K562 (cell line): Measurements from ENCODE around the gene TMEM167B. TPM values are rescaled to one million over a fixed set of nuclear protein-coding genes. Genes with fewer than 3 reads are reported as not detected.

Experiments
- ARNT ChIP-seq, 2 experiments: fragments of 450-650 bp; IDR thresholded peaks; 2 replicates each; pipeline ENCODE4 v1.6.1; 2016; ENCODE audit warnings: mild to moderate bottlenecking in 1 of 2
- CC2D1A ChIP-seq: fragments of 450-650 bp; IDR thresholded peaks from 2 replicates; pipeline ENCODE4 v1.6.1; 2017; ENCODE audit warnings: mild to moderate bottlenecking
- ESRRB ChIP-seq: fragments of 250-450 bp; sonication (Bioruptor Pico); IDR thresholded peaks from 2 replicates; pipeline ENCODE4 v1.5.0; 2020; ENCODE audit warnings: mild to moderate bottlenecking, moderate library complexity, borderline replicate concordance
- HCFC1 ChIP-seq: IDR thresholded peaks from 2 replicates; pipeline ENCODE4 v1.6.1; 2012; ENCODE audit warnings: low read depth, low read length, improper control_type of control experiment
- IRF2 ChIP-seq: sonication (generic); formaldehyde crosslinking; IDR thresholded peaks from 2 replicates; pipeline ENCODE4 v1.8.1; 2022; ENCODE audit warnings: mild to moderate bottlenecking, missing genetic modification reagents
- MGA ChIP-seq: fragments of 450-650 bp; IDR thresholded peaks from 2 replicates; pipeline ENCODE4 v1.6.1; 2016; ENCODE audit warnings: mild to moderate bottlenecking, moderate library complexity
- NUFIP1 ChIP-seq: fragments of 450-650 bp; IDR thresholded peaks from 2 replicates; pipeline ENCODE4 v1.6.1; 2018; ENCODE audit not compliant: partially characterized antibody
- RBBP5 ChIP-seq: fragments of 200-600 bp; sonication (generic); IDR thresholded peaks from 2 replicates; pipeline ENCODE4 v1.6.1; 2012; ENCODE audit warnings: borderline replicate concordance, mild to moderate bottlenecking, low read length, control low read depth, inconsistent platforms; ENCODE audit not compliant: insufficient read depth, poor library complexity, severe bottlenecking
- SP1 ChIP-seq: sonication (generic); formaldehyde crosslinking; IDR thresholded peaks from 2 replicates; pipeline ENCODE4 v1.8.1; 2022; ENCODE audit warnings: mild to moderate bottlenecking, missing genetic modification reagents
- ZBED1 ChIP-seq: IDR thresholded peaks from 2 replicates; pipeline ENCODE4 v1.6.1; 2014
- ZBTB1 ChIP-seq: sonication (generic); formaldehyde crosslinking; IDR thresholded peaks from 2 replicates; pipeline ENCODE4 v1.8.1; 2023; ENCODE audit warnings: missing genetic modification reagents, low read depth, mild to moderate bottlenecking, borderline replicate concordance
- ZNF134 ChIP-seq: fragments of 250-450 bp; sonication (Bioruptor Pico); conservative IDR thresholded peaks from 2 replicates; pipeline ENCODE4 v1.4.0; 2020
- ZNF143 ChIP-seq: sonication (generic); formaldehyde crosslinking; IDR thresholded peaks from 2 replicates; pipeline ENCODE4 v1.9.0; 2022; ENCODE audit warnings: mild to moderate bottlenecking, missing genetic modification reagents
- ZNF785 ChIP-seq: fragments of 250-450 bp; sonication (Bioruptor Pico); IDR thresholded peaks from 2 replicates; pipeline ENCODE4 v1.4.0; 2020; ENCODE audit warnings: mild to moderate bottlenecking
- polyA plus RNA-seq, 8 experiments: library from polyadenylated mRNA; depleted of rRNA in 4 of 8; stranded (reverse) in 5 of 8; unstranded in 3 of 8; fragments of >200 nt; fragmentation: Nextera tagmentation in 2 of 8; fragmentation: Illumina TruSeq in 1 of 8; extraction: Ambion mirVana in 2 of 8; extraction: Trizol in 1 of 8; gene quantifications; 2 replicates each; pipeline versions ENCODE4 v1.2.1 to v1.2.3, GENCODE V29; 2011 to 2014; ENCODE audit warnings: inconsistent platforms in 1 of 8, missing spikeins in 1 of 8
- total RNA-seq, 7 experiments: library from RNA; depleted of rRNA in 6 of 7; stranded (reverse); fragments of >200 nt in 6 of 7; fragmentation: Illumina TruSeq in 2 of 7; extraction: Trizol in 2 of 7; gene quantifications; 2 replicates each; pipeline versions ENCODE4 v1.2.1 to v1.2.3, GENCODE V29; 2011 to 2021; ENCODE audit warnings: low replicate concordance in 1 of 7
- TF ChIP-seq, protein P1 (sequence below), 3 experiments: IDR thresholded peaks in 2 of 3; conservative IDR thresholded peaks in 1 of 3; 2 replicates each; pipeline ENCODE4 v1.5.1; 2011 to 2012; ENCODE audit warnings: low read length in 3 of 3, mild to moderate bottlenecking in 3 of 3, control low read depth in 2 of 3, improper control_type of control experiment in 1 of 3, inconsistent platforms in 1 of 3, low read depth in 1 of 3, mixed read lengths in 1 of 3, moderate library complexity in 1 of 3; ENCODE audit not compliant: insufficient read depth in 2 of 3

TMEM167B gene
- total and polyA plus RNA-seq, 9 of the 15 experiments (the other 6 are each of a cell fraction or from before 2014, with no cell fraction given): 17.2 to 36.4 (median 32.2) TPM

DNA sequence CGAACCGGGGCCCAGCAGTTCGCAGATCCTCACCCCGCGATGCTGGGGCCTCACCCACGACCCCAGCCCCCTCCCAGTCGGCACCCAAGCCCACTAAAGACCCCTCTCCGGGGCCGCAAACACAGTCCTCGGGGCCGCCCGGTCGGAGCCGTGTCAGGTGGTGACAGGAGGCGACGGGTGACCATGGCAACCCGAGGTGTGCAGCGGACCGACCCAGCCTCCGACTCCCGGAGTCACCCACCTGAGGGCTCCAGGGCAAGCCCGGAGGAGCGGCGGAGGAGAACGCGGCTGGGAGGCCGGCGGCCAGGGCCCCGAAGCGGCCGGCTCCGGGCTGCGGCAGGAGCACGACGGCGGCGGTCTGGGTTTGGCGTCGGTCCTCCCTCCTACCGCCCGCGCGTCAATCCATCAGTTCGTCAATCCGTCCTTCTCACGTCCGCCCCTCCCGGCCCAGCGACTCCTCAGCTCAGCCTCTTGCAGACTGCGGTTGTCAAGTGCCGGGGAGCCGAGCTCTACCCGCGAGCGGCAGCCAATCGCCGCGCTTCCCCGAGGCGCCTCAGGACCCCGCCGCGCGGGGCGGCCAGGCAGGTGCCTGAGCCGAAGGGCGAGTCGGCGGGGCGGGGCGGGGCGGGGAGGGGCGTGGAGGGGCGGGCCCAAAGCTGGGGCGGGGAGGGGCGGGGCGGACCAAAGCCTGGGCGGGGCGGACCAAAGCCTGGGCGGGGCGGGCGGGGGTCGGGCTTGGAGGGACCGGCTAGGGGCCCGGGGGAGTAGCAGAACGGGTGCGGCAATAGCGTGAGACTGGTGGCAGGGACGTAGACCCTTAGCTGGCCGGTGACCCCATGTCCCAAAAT, 48.7 kb upstream of the TMEM167B start, which contains the start of gene WDR47 (continued):
- no peak for TF ChIP-seq MGA
- TF ChIP-seq, protein P1, sequence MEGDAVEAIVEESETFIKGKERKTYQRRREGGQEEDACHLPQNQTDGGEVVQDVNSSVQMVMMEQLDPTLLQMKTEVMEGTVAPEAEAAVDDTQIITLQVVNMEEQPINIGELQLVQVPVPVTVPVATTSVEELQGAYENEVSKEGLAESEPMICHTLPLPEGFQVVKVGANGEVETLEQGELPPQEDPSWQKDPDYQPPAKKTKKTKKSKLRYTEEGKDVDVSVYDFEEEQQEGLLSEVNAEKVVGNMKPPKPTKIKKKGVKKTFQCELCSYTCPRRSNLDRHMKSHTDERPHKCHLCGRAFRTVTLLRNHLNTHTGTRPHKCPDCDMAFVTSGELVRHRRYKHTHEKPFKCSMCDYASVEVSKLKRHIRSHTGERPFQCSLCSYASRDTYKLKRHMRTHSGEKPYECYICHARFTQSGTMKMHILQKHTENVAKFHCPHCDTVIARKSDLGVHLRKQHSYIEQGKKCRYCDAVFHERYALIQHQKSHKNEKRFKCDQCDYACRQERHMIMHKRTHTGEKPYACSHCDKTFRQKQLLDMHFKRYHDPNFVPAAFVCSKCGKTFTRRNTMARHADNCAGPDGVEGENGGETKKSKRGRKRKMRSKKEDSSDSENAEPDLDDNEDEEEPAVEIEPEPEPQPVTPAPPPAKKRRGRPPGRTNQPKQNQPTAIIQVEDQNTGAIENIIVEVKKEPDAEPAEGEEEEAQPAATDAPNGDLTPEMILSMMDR (IDR thresholded peaks at IDR 0.05 in 2 of 3, conservative IDR thresholded peaks at IDR 0.05 in 1 of 3; ENCODE audit: insufficient read depth in 2 of 3, low read depth in 1 of 3, low read length in 3 of 3): no peak
- TF ChIP-seq ZBTB1 (CRISPR knock-in tag): peak; percentile 32; the same call in 1 of the 2 replicates
- TF ChIP-seq ZNF785: no peak
- no peak for TF ChIP-seq ARNT (IDR thresholded peaks at IDR 0.05)
- TF ChIP-seq IRF2 (CRISPR knock-in tag): no peak
- peak; percentile 87 for TF ChIP-seq SP1 (CRISPR knock-in tag)
- TF ChIP-seq ZNF143: 0 out of 2 replicates have a peak, but pooled peaks have one; percentile 47
- TF ChIP-seq NUFIP1: no peak
- TF ChIP-seq CC2D1A: no peak
- TF ChIP-seq ESRRB (CRISPR knock-in tag): no peak
- TF ChIP-seq RBBP5: peak; percentile 100
- TF ChIP-seq ZBED1: no peak
- TF ChIP-seq HCFC1: peak; percentile 62
- TF ChIP-seq ZNF134 (CRISPR knock-in tag): no peak
